Measurements from ENCODE around the gene NRDC. TPM values are rescaled to one million over a fixed set of nuclear protein-coding genes. Genes with fewer than 3 reads are reported as not detected.

The NRDC gene
- total RNA-seq, 4 donors from 2014 or later, result 97.8 to 154 (median 115) TPM

- TF ChIP-seq POLR2A (IDR thresholded peaks at IDR 0.05) (no peak), EP300 (IDR thresholded peaks at IDR 0.05) (no peak), CTCF (IDR thresholded peaks at IDR 0.05) (no peak), POLR2AphosphoS5 (IDR thresholded peaks at IDR 0.05) (no peak)
- H3K4me3 ChIP-seq, result no peak overlapping the region
- no peak overlapping the region for H3K27ac ChIP-seq
- H3K36me3 ChIP-seq, result peaks cover 36% of the 10 kb centered on the region
- no peaks in the 10 kb centered on the region for H3K4me1 ChIP-seq
- no peak for DNase-seq (ENCODE audit: low spot score in 2 of 2)
- H3K27me3 ChIP-seq, result no peaks in the 10 kb centered on the region
- WGBS, result 91% methylated on average over 3 of the region's 3 CpGs
- H3K9me3 ChIP-seq, result no peaks in the 10 kb centered on the region
Observed at GRCh38 chr1:51750218-51750617, 128.3 kb downstream of the NRDC start.

GRCh38 chr1:51749151-51749550 lies 129.4 kb downstream of the NRDC start:
- Histone ChIP-seq H3K9me3 (no peaks in the 10 kb centered on the region), H3K27ac (no peak overlapping the region), H3K27me3 (no peaks in the 10 kb centered on the region), H3K4me1 (no peaks in the 10 kb centered on the region), H3K4me3 (no peak overlapping the region), H3K36me3 (peaks cover 32% of the 10 kb centered on the region)
- TF ChIP-seq POLR2AphosphoS5 (IDR thresholded peaks at IDR 0.05) (no peak), CTCF (IDR thresholded peaks at IDR 0.05) (no peak), POLR2A (IDR thresholded peaks at IDR 0.05) (no peak), EP300 (IDR thresholded peaks at IDR 0.05) (no peak)
- DNase-seq (ENCODE audit: low spot score in 2 of 2), result no peak
- WGBS, result 98% methylated on average over 3 of the region's 3 CpGs

GRCh38 chr1:51745304-51745570 lies 133.3 kb downstream of the NRDC start:
- Histone ChIP-seq H3K4me1 (no peaks in the 10 kb centered on the region), H3K27ac (no peak overlapping the region), H3K4me3 (no peak overlapping the region), H3K9me3 (no peaks in the 10 kb centered on the region), H3K36me3 (peaks cover 12% of the 10 kb centered on the region), H3K27me3 (no peaks in the 10 kb centered on the region)
- TF ChIP-seq POLR2AphosphoS5 (IDR thresholded peaks at IDR 0.05) (no peak), EP300 (IDR thresholded peaks at IDR 0.05) (no peak), CTCF (IDR thresholded peaks at IDR 0.05) (no peak), POLR2A (IDR thresholded peaks at IDR 0.05) (no peak)
- DNase-seq (ENCODE audit: low spot score in 2 of 2), result no peak

GRCh38 chr1:51744506-51745303 lies 133.8 kb downstream of the NRDC start:
- no peak for DNase-seq (ENCODE audit: low spot score in 2 of 2)
- 92% methylated on average over 4 of the region's 4 CpGs for WGBS
- Histone ChIP-seq H3K27me3 (no peaks in the 10 kb centered on the region), H3K36me3 (peaks cover 12% of the 10 kb centered on the region), H3K4me3 (no peak overlapping the region), H3K9me3 (no peaks in the 10 kb centered on the region), H3K27ac (no peak overlapping the region), H3K4me1 (no peaks in the 10 kb centered on the region)
- TF ChIP-seq POLR2AphosphoS5 (IDR thresholded peaks at IDR 0.05), result no peak
- TF ChIP-seq POLR2A (IDR thresholded peaks at IDR 0.05), result no peak
- TF ChIP-seq EP300 (IDR thresholded peaks at IDR 0.05), result no peak
- TF ChIP-seq CTCF (IDR thresholded peaks at IDR 0.05), result no peak

- H3K4me1 ChIP-seq, result peaks cover 9% of the 10 kb centered on the region
- DNase-seq (ENCODE audit: low spot score in 2 of 2), result no peak
- H3K36me3 ChIP-seq, result no peaks in the 10 kb centered on the region
- H3K9me3 ChIP-seq, result no peaks in the 10 kb centered on the region
- no peak overlapping the region for H3K4me3 ChIP-seq
- no peaks in the 10 kb centered on the region for H3K27me3 ChIP-seq
- no peak overlapping the region for H3K27ac ChIP-seq
- WGBS, result 98% methylated on average over 1 of the region's 1 CpG
- no peak for TF ChIP-seq POLR2AphosphoS5 (IDR thresholded peaks at IDR 0.05)
- no peak for TF ChIP-seq EP300 (IDR thresholded peaks at IDR 0.05)
- no peak for TF ChIP-seq POLR2A (IDR thresholded peaks at IDR 0.05)
- no peak for TF ChIP-seq CTCF (IDR thresholded peaks at IDR 0.05)
Observed at GRCh38 chr1:51741121-51741681, 137.3 kb downstream of the NRDC start.

All from suprapubic skin (tissue), 4 donors.